Thoracic aorta (tissue), 2 donors: ENCODE measurements around the gene ZDHHC14. TPM values are rescaled to one million over a fixed set of nuclear protein-coding genes. Genes with fewer than 3 reads are reported as not detected.

Experiments
- ATAC-seq: fragments of 150-250 bp; one replicate; pipeline ENCODE4 v1.8.0; 2017; ENCODE audit warnings: low read depth; ENCODE audit not compliant: insufficient number of reproducible peaks, low FRiP score
- DNase-seq: peaks from one replicate; pipeline ENCODE4 v3.0.0-alpha.2; 2020; ENCODE audit warnings: low spot score
- H3K27ac ChIP-seq, 2 donors: fragments of 200-600 bp; sonication (generic); 1 replicate in 1 of 2; 2 replicates in 1 of 2; pipeline ENCODE4 v1.5.1; 2016; ENCODE audit warnings: mild to moderate bottlenecking in 2 of 2, moderate library complexity in 2 of 2
- H3K27me3 ChIP-seq: fragments of 200-600 bp; sonication (generic); replicated peaks from 2 replicates; pipeline ENCODE4 v1.6.0; 2016; ENCODE audit warnings: mild to moderate bottlenecking; ENCODE audit not compliant: insufficient read depth
- H3K36me3 ChIP-seq: fragments of 200-600 bp; sonication (generic); one replicate; pipeline ENCODE4 v1.5.1; 2016
- H3K4me1 ChIP-seq, 2 donors: fragments of 200-600 bp; sonication (generic); 1 replicate in 1 of 2; 2 replicates in 1 of 2; pipeline versions ENCODE4 v1.5.1 to v1.6.0; 2016; ENCODE audit warnings: low read depth in 2 of 2, mild to moderate bottlenecking in 1 of 2; ENCODE audit not compliant: control insufficient read depth in 1 of 2
- H3K4me3 ChIP-seq: fragments of 200-600 bp; sonication (generic); 2 replicates; pipeline ENCODE4 v1.5.1; 2016; ENCODE audit warnings: mild to moderate bottlenecking
- H3K9me3 ChIP-seq: fragments of 200-600 bp; sonication (generic); 2 replicates; pipeline ENCODE4 v1.5.1; 2016
- total RNA-seq, 2 donors: library from RNA; depleted of rRNA; stranded (reverse); fragments of >200 nt; gene quantifications; one replicate each; pipeline versions ENCODE4 v1.1.0 to v1.2.3, GENCODE V29; 2016
- TF ChIP-seq, protein P1 (sequence below): fragments of 200-600 bp; sonication (generic); IDR thresholded peaks from one replicate; pipeline ENCODE4 v1.5.1; 2019; ENCODE audit warnings: antibody characterized with exemption

The ZDHHC14 gene
- total RNA-seq, 2 donors from 2014 or later: 20.0 to 31.1 TPM

- no peak overlapping the region for H3K27ac ChIP-seq
- no peaks in the 10 kb centered on the region for H3K27me3 ChIP-seq
- H3K4me1 ChIP-seq: no peaks in the 10 kb centered on the region
- ATAC-seq (no peak), DNase-seq (no peak)
- TF ChIP-seq, protein P1, sequence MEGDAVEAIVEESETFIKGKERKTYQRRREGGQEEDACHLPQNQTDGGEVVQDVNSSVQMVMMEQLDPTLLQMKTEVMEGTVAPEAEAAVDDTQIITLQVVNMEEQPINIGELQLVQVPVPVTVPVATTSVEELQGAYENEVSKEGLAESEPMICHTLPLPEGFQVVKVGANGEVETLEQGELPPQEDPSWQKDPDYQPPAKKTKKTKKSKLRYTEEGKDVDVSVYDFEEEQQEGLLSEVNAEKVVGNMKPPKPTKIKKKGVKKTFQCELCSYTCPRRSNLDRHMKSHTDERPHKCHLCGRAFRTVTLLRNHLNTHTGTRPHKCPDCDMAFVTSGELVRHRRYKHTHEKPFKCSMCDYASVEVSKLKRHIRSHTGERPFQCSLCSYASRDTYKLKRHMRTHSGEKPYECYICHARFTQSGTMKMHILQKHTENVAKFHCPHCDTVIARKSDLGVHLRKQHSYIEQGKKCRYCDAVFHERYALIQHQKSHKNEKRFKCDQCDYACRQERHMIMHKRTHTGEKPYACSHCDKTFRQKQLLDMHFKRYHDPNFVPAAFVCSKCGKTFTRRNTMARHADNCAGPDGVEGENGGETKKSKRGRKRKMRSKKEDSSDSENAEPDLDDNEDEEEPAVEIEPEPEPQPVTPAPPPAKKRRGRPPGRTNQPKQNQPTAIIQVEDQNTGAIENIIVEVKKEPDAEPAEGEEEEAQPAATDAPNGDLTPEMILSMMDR: no peak
- H3K36me3 ChIP-seq: no peaks in the 10 kb centered on the region
- H3K4me3 ChIP-seq: no peak overlapping the region
- H3K9me3 ChIP-seq: no peaks in the 10 kb centered on the region
These were observed 138.5 kb downstream of the ZDHHC14 start for GRCh38 chr6:157519255-157520116.

GRCh38 chr6:157520117-157520406 lies 139.1 kb downstream of the ZDHHC14 start:
- H3K27ac ChIP-seq: no peak overlapping the region
- DNase-seq (no peak), ATAC-seq (no peak)
- no peaks in the 10 kb centered on the region for H3K4me1 ChIP-seq
- no peaks in the 10 kb centered on the region for H3K27me3 ChIP-seq
- no peak overlapping the region for H3K4me3 ChIP-seq
- H3K9me3 ChIP-seq: no peaks in the 10 kb centered on the region
- TF ChIP-seq, protein P1: no peak
- no peaks in the 10 kb centered on the region for H3K36me3 ChIP-seq

DNA sequence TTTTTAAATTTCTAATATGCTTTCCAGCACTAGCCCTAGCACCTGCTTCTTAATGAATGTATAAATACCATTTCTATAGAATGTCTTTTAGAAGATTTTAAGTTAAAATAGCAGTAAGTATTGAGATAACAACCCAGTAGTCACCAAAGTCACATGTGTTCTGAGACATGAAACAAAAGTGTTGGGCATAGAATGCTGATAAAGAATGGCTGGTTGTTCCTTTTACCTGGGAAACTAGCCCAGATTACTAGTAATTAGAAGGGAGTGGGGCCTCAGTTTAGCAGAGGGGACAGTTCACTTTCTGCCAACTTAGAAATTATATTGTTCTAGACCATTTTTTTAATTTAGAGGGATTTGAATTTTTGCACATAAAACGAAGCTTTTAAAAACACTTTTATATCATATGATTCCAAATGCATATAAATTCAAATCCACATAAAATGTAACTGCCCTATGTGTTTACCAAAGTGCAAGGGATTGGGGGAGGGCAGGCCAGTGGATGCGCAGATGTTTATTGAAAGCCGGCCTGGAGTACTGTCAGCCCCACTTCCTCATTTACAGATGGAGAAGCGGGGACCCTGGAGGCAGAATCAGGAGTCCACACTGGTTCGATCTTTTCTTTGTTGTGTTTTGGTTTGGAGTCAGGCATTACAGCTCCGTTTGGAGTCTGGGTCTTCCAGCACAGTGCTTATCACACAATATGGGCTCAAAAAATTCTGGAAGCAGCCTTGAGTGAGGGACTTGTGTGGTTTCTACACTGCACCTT lies 139.8 kb downstream of the ZDHHC14 start:
- ATAC-seq (no peak), DNase-seq (no peak)
- H3K27me3 ChIP-seq: no peaks in the 10 kb centered on the region
- no peak overlapping the region for H3K4me3 ChIP-seq
- TF ChIP-seq, protein P1: no peak
- H3K36me3 ChIP-seq: no peaks in the 10 kb centered on the region
- H3K4me1 ChIP-seq: no peaks in the 10 kb centered on the region
- H3K27ac ChIP-seq: no peak overlapping the region
- H3K9me3 ChIP-seq: no peaks in the 10 kb centered on the region

GRCh38 chr6:157521362-157522335 lies 140.7 kb downstream of the ZDHHC14 start:
- DNase-seq: no peak
- TF ChIP-seq, protein P1: no peak
- H3K4me1 ChIP-seq: peaks cover 2 to 3% of the 10 kb centered on the region in 2 donors
- H3K4me3 ChIP-seq: no peak overlapping the region
- H3K27me3 ChIP-seq: no peaks in the 10 kb centered on the region
- no peaks in the 10 kb centered on the region for H3K9me3 ChIP-seq
- H3K36me3 ChIP-seq: no peaks in the 10 kb centered on the region
- no peak overlapping the region for H3K27ac ChIP-seq
- no peak for ATAC-seq
